ENCODE measurements around the gene PLXNB1. TPM values are rescaled to one million over a fixed set of nuclear protein-coding genes. Genes with fewer than 3 reads are reported as not detected.

PLXNB1 gene
- total RNA-seq, 1 donor from 2014 or later: 211 TPM

GRCh38 chr3:48469046-48469915 is 39.4 kb upstream of the PLXNB1 start:
- Mint-ChIP-seq H3K4me1 (peaks cover 29% of the 10 kb centered on the region), H3K4me3 (no peak overlapping the region), H3K9me3 (no peaks in the 10 kb centered on the region), H3K27me3 (ENCODE audit: low read depth) (no peaks in the 10 kb centered on the region), H3K36me3 (peaks cover 17% of the 10 kb centered on the region), H3K27ac (peak overlapping the region; percentile 34)
- no peak for TF ChIP-seq CTCF (IDR thresholded peaks at IDR 0.05; ENCODE audit: unreplicated experiment)
- no peak for DNase-seq (ENCODE audit: low spot score in 2 of 2, unreplicated experiment in 2 of 2)

GRCh38 chr3:48468329-48468731 is 38.4 kb upstream of the PLXNB1 start:
- Mint-ChIP-seq H3K9me3 (no peaks in the 10 kb centered on the region), H3K4me3 (no peak overlapping the region), H3K36me3 (peaks cover 17% of the 10 kb centered on the region), H3K27ac (no peak overlapping the region), H3K4me1 (peaks cover 27% of the 10 kb centered on the region), H3K27me3 (ENCODE audit: low read depth) (no peaks in the 10 kb centered on the region)
- no peak for DNase-seq (ENCODE audit: low spot score in 2 of 2, unreplicated experiment in 2 of 2)
- no peak for TF ChIP-seq CTCF (IDR thresholded peaks at IDR 0.05; ENCODE audit: unreplicated experiment)

- H3K4me3 Mint-ChIP-seq: no peak overlapping the region
- no peak for DNase-seq (ENCODE audit: low spot score in 2 of 2, unreplicated experiment in 2 of 2)
- no peak for TF ChIP-seq CTCF (IDR thresholded peaks at IDR 0.05; ENCODE audit: unreplicated experiment)
- H3K4me1 Mint-ChIP-seq: peaks cover 20% of the 10 kb centered on the region
- H3K9me3 Mint-ChIP-seq: no peaks in the 10 kb centered on the region
- H3K36me3 Mint-ChIP-seq: peaks cover 17% of the 10 kb centered on the region
- H3K27ac Mint-ChIP-seq: peak overlapping the region; percentile 98
- H3K27me3 Mint-ChIP-seq (ENCODE audit: low read depth): no peaks in the 10 kb centered on the region
Observed at GRCh38 chr3:48467473-48468267, 37.8 kb upstream of the PLXNB1 start.

- peaks cover 17% of the 10 kb centered on the region for H3K36me3 Mint-ChIP-seq
- H3K9me3 Mint-ChIP-seq: no peaks in the 10 kb centered on the region
- TF ChIP-seq CTCF (IDR thresholded peaks at IDR 0.05; ENCODE audit: unreplicated experiment): no peak
- no peak overlapping the region for H3K4me3 Mint-ChIP-seq
- no peak for DNase-seq (ENCODE audit: low spot score in 2 of 2, unreplicated experiment in 2 of 2)
- H3K4me1 Mint-ChIP-seq: peaks cover 19% of the 10 kb centered on the region
- H3K27ac Mint-ChIP-seq: peak overlapping the region; percentile 98
- H3K27me3 Mint-ChIP-seq (ENCODE audit: low read depth): no peaks in the 10 kb centered on the region
Observed at GRCh38 chr3:48467110-48467454, 37.2 kb upstream of the PLXNB1 start.

- no peaks in the 10 kb centered on the region for H3K9me3 Mint-ChIP-seq
- DNase-seq (ENCODE audit: low spot score in 2 of 2, unreplicated experiment in 2 of 2): no peak
- H3K27ac Mint-ChIP-seq: peak overlapping the region; percentile 98
- no peak for TF ChIP-seq CTCF (IDR thresholded peaks at IDR 0.05; ENCODE audit: unreplicated experiment)
- H3K4me1 Mint-ChIP-seq: peaks cover 19% of the 10 kb centered on the region
- H3K36me3 Mint-ChIP-seq: peaks cover 17% of the 10 kb centered on the region
- H3K27me3 Mint-ChIP-seq (ENCODE audit: low read depth): no peaks in the 10 kb centered on the region
- H3K4me3 Mint-ChIP-seq: no peak overlapping the region
Observed at GRCh38 chr3:48466386-48467109, 36.7 kb upstream of the PLXNB1 start.
